Endothelial cell of umbilical vein (primary cell): ENCODE data around the gene RPL22.

Experiments used
- CTCF ChIP-seq, 2 donors: IDR thresholded peaks; 1 replicate in 1 of 2; 2 replicates in 1 of 2; pipeline ENCODE4 v1.5.1; 2011; ENCODE audit warnings: low read length in 2 of 2, mild to moderate bottlenecking in 2 of 2, moderate library complexity in 2 of 2, control low read depth in 1 of 2, inconsistent platforms in 1 of 2, low read depth in 1 of 2; ENCODE audit not compliant: insufficient read depth in 1 of 2; ENCODE audit errors: extremely low read depth in 1 of 2
- EZH2 ChIP-seq: IDR thresholded peaks from 2 replicates; pipeline ENCODE4 v1.6.1; 2012; ENCODE audit warnings: borderline replicate concordance, low read depth, mild to moderate bottlenecking, moderate library complexity, low read length, inconsistent platforms; ENCODE audit not compliant: severe bottlenecking
- MYC ChIP-seq: IDR thresholded peaks from one replicate; pipeline ENCODE4 v1.6.1; 2011; ENCODE audit warnings: mild to moderate bottlenecking, low read depth, low read length

- TF ChIP-seq CTCF (IDR thresholded peaks at IDR 0.05; ENCODE audit: extremely low read depth in 1 of 2, insufficient read depth in 1 of 2, low read depth in 1 of 2, low read length in 2 of 2) (no peak), EZH2 (peak; percentile 35), MYC (no peak)
Observed at GRCh38 chr1:6205849-6206519, 6.6 kb upstream of the RPL22 start, which contains the start of gene RNF207.
